Ishikawa (cell line): ENCODE measurements around the gene LEKR1.

Experiments used
- CEBPB ChIP-seq: IDR thresholded peaks from 2 replicates; pipeline ENCODE4 v1.6.1; 2012
- CREB1 ChIP-seq: IDR thresholded peaks from 2 replicates; pipeline ENCODE4 v1.6.1; 2012; ENCODE audit warnings: low read depth
- EGR1 ChIP-seq: IDR thresholded peaks from 2 replicates; pipeline ENCODE4 v1.6.1; 2012
- EP300 ChIP-seq: IDR thresholded peaks from 2 replicates; pipeline ENCODE4 v1.6.1; 2012; ENCODE audit warnings: borderline replicate concordance
- FOXM1 ChIP-seq: IDR thresholded peaks from 2 replicates; pipeline ENCODE4 v1.6.1; 2012; ENCODE audit warnings: low read depth, borderline replicate concordance
- MAX ChIP-seq: IDR thresholded peaks from 2 replicates; pipeline ENCODE4 v1.6.1; 2012
- NFIC ChIP-seq: IDR thresholded peaks from 2 replicates; pipeline ENCODE4 v1.6.1; 2012
- RAD21 ChIP-seq: IDR thresholded peaks from 2 replicates; pipeline ENCODE4 v1.6.1; 2012; ENCODE audit warnings: low read depth
- TAF1 ChIP-seq: IDR thresholded peaks from 2 replicates; pipeline ENCODE4 v1.6.1; 2012; ENCODE audit warnings: low read depth, mild to moderate bottlenecking
- TCF12 ChIP-seq: IDR thresholded peaks from 2 replicates; pipeline ENCODE4 v1.6.1; 2012; ENCODE audit warnings: low read depth
- TEAD4 ChIP-seq: IDR thresholded peaks from 2 replicates; pipeline ENCODE4 v1.6.1; 2012
- YY1 ChIP-seq: IDR thresholded peaks from 2 replicates; pipeline ENCODE4 v1.6.1; 2012; ENCODE audit warnings: low read depth
- ZBTB7A ChIP-seq: IDR thresholded peaks from 2 replicates; pipeline ENCODE4 v1.6.1; 2012; ENCODE audit warnings: low read depth
- TF ChIP-seq, protein P1 (sequence below): IDR thresholded peaks from 2 replicates; pipeline ENCODE4 v1.6.1; 2012
- TF ChIP-seq, protein P2 (sequence below): IDR thresholded peaks from 2 replicates; pipeline ENCODE4 v1.6.1; 2012; ENCODE audit warnings: low read depth, mild to moderate bottlenecking

Gene LEKR1

DNA sequence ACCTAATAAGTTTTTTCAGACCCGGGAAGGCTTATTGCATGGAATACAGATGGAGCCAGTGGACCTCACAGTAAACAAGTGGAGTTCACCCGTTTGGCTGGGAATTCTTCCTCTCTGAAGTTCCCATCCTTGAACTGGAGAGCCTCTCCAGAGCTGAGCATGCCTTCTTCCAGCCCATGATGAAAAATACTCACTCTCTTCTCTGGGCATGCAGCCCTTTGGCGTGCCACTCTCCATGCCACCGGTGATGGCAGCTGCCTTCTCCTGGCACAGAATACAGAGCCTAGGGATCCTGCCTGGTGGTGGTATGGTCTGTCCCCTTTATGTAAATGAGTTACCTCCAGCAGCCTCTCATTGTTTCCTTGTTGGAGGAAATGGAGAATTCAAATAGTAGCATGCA is 150.8 kb downstream of the LEKR1 start:
- TF ChIP-seq CREB1 (no peak), EGR1 (no peak), MAX (no peak), FOXM1 (no peak), TAF1 (no peak)
- TF ChIP-seq, protein P1, sequence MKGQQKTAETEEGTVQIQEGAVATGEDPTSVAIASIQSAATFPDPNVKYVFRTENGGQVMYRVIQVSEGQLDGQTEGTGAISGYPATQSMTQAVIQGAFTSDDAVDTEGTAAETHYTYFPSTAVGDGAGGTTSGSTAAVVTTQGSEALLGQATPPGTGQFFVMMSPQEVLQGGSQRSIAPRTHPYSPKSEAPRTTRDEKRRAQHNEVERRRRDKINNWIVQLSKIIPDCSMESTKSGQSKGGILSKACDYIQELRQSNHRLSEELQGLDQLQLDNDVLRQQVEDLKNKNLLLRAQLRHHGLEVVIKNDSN = no peak

GRCh38 chr3:156978481-156978961 is 152.4 kb downstream of the LEKR1 start:
- no peak for TF ChIP-seq YY1
- TF ChIP-seq, protein P1 = no peak

DNA sequence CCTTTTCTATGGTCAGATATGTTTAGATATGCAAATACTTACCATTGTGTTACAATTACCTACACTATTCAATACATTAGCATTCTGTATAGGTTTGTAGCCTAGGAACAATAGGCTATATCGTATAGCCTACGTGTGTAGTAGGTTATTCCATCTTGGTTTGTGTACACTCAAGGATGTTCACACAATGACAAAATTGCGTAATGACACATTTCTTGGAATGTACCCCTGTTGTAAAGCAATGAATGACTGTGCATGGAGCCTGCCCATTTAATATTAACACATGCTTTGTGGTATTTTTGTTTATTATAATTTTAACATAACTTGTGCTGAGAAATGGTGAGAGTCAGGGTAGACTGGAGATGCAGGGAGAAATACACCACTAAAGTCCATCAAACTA is 154.9 kb downstream of the LEKR1 start:
- no peak for TF ChIP-seq RAD21
- TF ChIP-seq CREB1 = no peak
- no peak for TF ChIP-seq TEAD4
- TF ChIP-seq NFIC = no peak
- TF ChIP-seq TAF1 = no peak
- no peak for TF ChIP-seq MAX
- TF ChIP-seq EGR1 = no peak
- TF ChIP-seq, protein P2, sequence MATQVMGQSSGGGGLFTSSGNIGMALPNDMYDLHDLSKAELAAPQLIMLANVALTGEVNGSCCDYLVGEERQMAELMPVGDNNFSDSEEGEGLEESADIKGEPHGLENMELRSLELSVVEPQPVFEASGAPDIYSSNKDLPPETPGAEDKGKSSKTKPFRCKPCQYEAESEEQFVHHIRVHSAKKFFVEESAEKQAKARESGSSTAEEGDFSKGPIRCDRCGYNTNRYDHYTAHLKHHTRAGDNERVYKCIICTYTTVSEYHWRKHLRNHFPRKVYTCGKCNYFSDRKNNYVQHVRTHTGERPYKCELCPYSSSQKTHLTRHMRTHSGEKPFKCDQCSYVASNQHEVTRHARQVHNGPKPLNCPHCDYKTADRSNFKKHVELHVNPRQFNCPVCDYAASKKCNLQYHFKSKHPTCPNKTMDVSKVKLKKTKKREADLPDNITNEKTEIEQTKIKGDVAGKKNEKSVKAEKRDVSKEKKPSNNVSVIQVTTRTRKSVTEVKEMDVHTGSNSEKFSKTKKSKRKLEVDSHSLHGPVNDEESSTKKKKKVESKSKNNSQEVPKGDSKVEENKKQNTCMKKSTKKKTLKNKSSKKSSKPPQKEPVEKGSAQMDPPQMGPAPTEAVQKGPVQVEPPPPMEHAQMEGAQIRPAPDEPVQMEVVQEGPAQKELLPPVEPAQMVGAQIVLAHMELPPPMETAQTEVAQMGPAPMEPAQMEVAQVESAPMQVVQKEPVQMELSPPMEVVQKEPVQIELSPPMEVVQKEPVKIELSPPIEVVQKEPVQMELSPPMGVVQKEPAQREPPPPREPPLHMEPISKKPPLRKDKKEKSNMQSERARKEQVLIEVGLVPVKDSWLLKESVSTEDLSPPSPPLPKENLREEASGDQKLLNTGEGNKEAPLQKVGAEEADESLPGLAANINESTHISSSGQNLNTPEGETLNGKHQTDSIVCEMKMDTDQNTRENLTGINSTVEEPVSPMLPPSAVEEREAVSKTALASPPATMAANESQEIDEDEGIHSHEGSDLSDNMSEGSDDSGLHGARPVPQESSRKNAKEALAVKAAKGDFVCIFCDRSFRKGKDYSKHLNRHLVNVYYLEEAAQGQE = no peak
- TF ChIP-seq YY1 = no peak
- TF ChIP-seq EP300 = no peak
- no peak for TF ChIP-seq FOXM1

DNA sequence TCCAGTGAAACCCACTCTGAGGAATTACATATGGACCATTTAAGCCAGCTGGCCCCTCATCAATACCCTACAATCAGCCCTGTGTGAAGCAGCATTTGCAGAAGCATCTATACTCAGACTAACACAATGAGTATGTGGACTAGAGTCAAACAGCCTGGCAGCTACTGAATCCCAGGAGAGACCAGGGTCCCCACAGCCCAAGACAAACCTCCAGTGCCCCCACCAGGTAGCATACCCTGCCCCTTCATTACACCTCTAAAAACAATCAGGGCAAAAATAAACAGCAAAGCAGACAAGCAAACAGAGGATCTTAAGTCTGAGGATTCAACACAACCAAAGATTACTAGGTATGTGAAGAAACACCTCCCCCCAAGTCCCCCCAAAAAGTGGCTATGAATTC is 157.4 kb downstream of the LEKR1 start:
- TF ChIP-seq RAD21 (no peak), EP300 (no peak), TEAD4 (no peak), CEBPB (no peak), TCF12 (no peak), EGR1 (no peak), ZBTB7A (no peak), FOXM1 (no peak), MAX (no peak), NFIC (no peak), YY1 (no peak), TAF1 (no peak), CREB1 (no peak)
- TF ChIP-seq, protein P2 = no peak
- TF ChIP-seq, protein P1 = no peak

DNA sequence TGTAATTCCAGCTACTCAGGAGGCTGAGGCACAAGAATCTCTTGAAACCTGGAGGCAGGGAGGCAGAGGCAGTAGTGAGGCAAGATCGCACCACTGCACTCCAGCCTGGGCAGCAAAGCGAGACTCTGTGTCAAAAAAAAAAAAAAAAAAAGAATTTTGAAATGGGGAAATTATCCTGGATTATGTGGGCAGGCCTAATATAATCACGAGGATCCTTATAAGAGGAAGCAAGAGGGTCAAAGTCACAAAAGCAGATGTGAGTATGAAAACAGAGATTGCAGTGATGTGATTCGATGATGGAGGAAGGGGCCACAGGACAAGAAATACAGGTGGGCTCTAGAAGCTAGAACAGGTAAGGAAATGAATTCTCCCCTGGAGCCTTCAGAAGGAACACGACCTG is 159.6 kb downstream of the LEKR1 start:
- TF ChIP-seq YY1 = no peak
- TF ChIP-seq, protein P1 = no peak
- no peak for TF ChIP-seq RAD21
- no peak for TF ChIP-seq EGR1
- no peak for TF ChIP-seq CEBPB
- no peak for TF ChIP-seq EP300
- TF ChIP-seq TEAD4 = no peak
- no peak for TF ChIP-seq TAF1
- no peak for TF ChIP-seq ZBTB7A
- no peak for TF ChIP-seq CREB1
- TF ChIP-seq, protein P2 = no peak
